SK-N-SH (cell line): ENCODE results near the gene ATG7.

ENCODE experiments used
- CHD2 ChIP-seq: fragments of 150-350 bp; IDR thresholded peaks from 2 replicates; pipeline ENCODE4 v1.6.1; 2018; ENCODE audit warnings: low read length; ENCODE audit not compliant: partially characterized antibody
- CTCF ChIP-seq: fragments of 200-600 bp; sonication (generic); IDR thresholded peaks from 2 replicates; pipeline ENCODE4 v1.6.1; 2017; ENCODE audit warnings: antibody characterized with exemption, mild to moderate bottlenecking, moderate library complexity
- FOSL2 ChIP-seq: IDR thresholded peaks from 2 replicates; pipeline ENCODE4 v1.4.0; 2012; ENCODE audit warnings: low read depth, mild to moderate bottlenecking, moderate library complexity, borderline replicate concordance
- GABPA ChIP-seq: IDR thresholded peaks from 2 replicates; pipeline ENCODE4 v1.4.0; 2012; ENCODE audit warnings: low read depth, mild to moderate bottlenecking
- MAX ChIP-seq: IDR thresholded peaks from 2 replicates; pipeline ENCODE4 v1.4.0; 2012; ENCODE audit warnings: low read depth
- NFIC ChIP-seq: IDR thresholded peaks from 2 replicates; pipeline ENCODE4 v1.4.0; 2012; ENCODE audit warnings: borderline replicate concordance
- POLR2AphosphoS5 ChIP-seq: IDR thresholded peaks from 2 replicates; pipeline ENCODE4 v1.6.1; 2012; ENCODE audit warnings: low read depth, low read length
- RCOR1 ChIP-seq: fragments of 150-350 bp; IDR thresholded peaks from 2 replicates; pipeline ENCODE4 v1.6.1; 2017; ENCODE audit warnings: antibody characterized with exemption, low read length
- RXRA ChIP-seq: IDR thresholded peaks from 2 replicates; pipeline ENCODE4 v1.4.0; 2012; ENCODE audit warnings: low read depth, mild to moderate bottlenecking, borderline replicate concordance
- SMC3 ChIP-seq: IDR thresholded peaks from 2 replicates; pipeline ENCODE4 v1.6.1; 2012; ENCODE audit warnings: low read depth, low read length, improper control_type of control experiment
- USF1 ChIP-seq: IDR thresholded peaks from 2 replicates; pipeline ENCODE4 v1.4.0; 2012; ENCODE audit warnings: low read depth, borderline replicate concordance
- YY1 ChIP-seq: IDR thresholded peaks from 2 replicates; pipeline ENCODE4 v1.4.0; 2012; ENCODE audit warnings: low read depth, mild to moderate bottlenecking

- TF ChIP-seq GABPA (no peak), CTCF (no peak), POLR2AphosphoS5 (no peak), RCOR1 (no peak), FOSL2 (no peak), RXRA (no peak), YY1 (no peak), MAX (no peak), USF1 (no peak), CHD2 (no peak), NFIC (no peak), SMC3 (no peak)
These were observed 291.6 kb downstream of the ATG7 start for GRCh38 chr3:11563865-11564185.
